SU-DHL-6 (cell line): ENCODE results near the gene NUDT3.

Experiments used
- CTCF ChIP-seq: fragments of 200-600 bp; sonication (generic); IDR thresholded peaks from one replicate; pipeline ENCODE4 v1.5.1; 2017; ENCODE audit warnings: antibody characterized with exemption, mild to moderate bottlenecking, low read length, moderate library complexity; ENCODE audit not compliant: insufficient read depth, poor library complexity, severe bottlenecking
- EZH2phosphoT487 ChIP-seq: fragments of 200-600 bp; sonication (generic), shearing (Covaris generic); conservative IDR thresholded peaks from 2 replicates; pipeline ENCODE4 v1.6.1; 2018; ENCODE audit warnings: mild to moderate bottlenecking, antibody characterized with exemption, low read length, moderate library complexity, mixed read lengths

- TF ChIP-seq CTCF = no peak
- TF ChIP-seq EZH2phosphoT487 = no peak
These were observed 5.9 kb downstream of the NUDT3 start for GRCh38 chr6:34386316-34387137.
